DMS153 (cell line): Measurements from ENCODE around the gene CACHD1.
"Not testable (repeated sequence)": the region's sequence is repeated elsewhere in the genome, so short reads cannot be mapped to it uniquely, and the experiment has no call there.

Experiments
- DNase-seq: peaks from one replicate; lab custom pipeline; 2025; lab: John Stamatoyannopoulos, UW

Gene CACHD1

GRCh38 chr1:64594446-64594845 lies 124.5 kb downstream of the CACHD1 start:
- DNase-seq = no peak

GRCh38 chr1:64595871-64596515 lies 126.1 kb downstream of the CACHD1 start:
- no peak for DNase-seq

- no peak for DNase-seq
Measured at GRCh38 chr1:64597113-64597512, 127.2 kb downstream of the CACHD1 start.

GRCh38 chr1:64598100-64598571 lies 128.2 kb downstream of the CACHD1 start:
- no peak for DNase-seq

- DNase-seq = no peak
Measured at GRCh38 chr1:64599242-64599641, 129.3 kb downstream of the CACHD1 start.

GRCh38 chr1:64601207-64601606 lies 131.3 kb downstream of the CACHD1 start:
- no peak for DNase-seq

- no peak for DNase-seq
Measured at GRCh38 chr1:64608005-64608650, 138.2 kb downstream of the CACHD1 start.

- DNase-seq = no peak
Measured at GRCh38 chr1:64608651-64609048, 138.7 kb downstream of the CACHD1 start.

GRCh38 chr1:64610950-64611349 lies 141.0 kb downstream of the CACHD1 start:
- DNase-seq = not testable (repeated sequence)

- DNase-seq = no peak
Measured at GRCh38 chr1:64616039-64616438, 146.1 kb downstream of the CACHD1 start.

- peak; percentile 20 for DNase-seq
Measured at GRCh38 chr1:64623750-64624191, 153.8 kb downstream of the CACHD1 start.

GRCh38 chr1:64624218-64624713 lies 154.3 kb downstream of the CACHD1 start:
- no peak for DNase-seq

GRCh38 chr1:64624808-64625207 lies 154.9 kb downstream of the CACHD1 start:
- DNase-seq = no peak

GRCh38 chr1:64630611-64631010 lies 160.7 kb downstream of the CACHD1 start:
- no peak for DNase-seq

GRCh38 chr1:64631346-64632034 lies 161.6 kb downstream of the CACHD1 start:
- no peak for DNase-seq

- no peak for DNase-seq
Measured at GRCh38 chr1:64632936-64633335, 163.0 kb downstream of the CACHD1 start.

GRCh38 chr1:64645735-64646134 lies 175.8 kb downstream of the CACHD1 start:
- no peak for DNase-seq

GRCh38 chr1:64650411-64650810 lies 180.5 kb downstream of the CACHD1 start:
- DNase-seq = no peak

- no peak for DNase-seq
Measured at GRCh38 chr1:64651841-64652240, 181.9 kb downstream of the CACHD1 start.

- no peak for DNase-seq
Measured at GRCh38 chr1:64653466-64653865, 183.5 kb downstream of the CACHD1 start.

GRCh38 chr1:64654519-64655341 lies 184.8 kb downstream of the CACHD1 start:
- DNase-seq = no peak

GRCh38 chr1:64655861-64656260 lies 185.9 kb downstream of the CACHD1 start:
- DNase-seq = no peak
